Effector CD8-positive, alpha-beta T cell (primary cell): ENCODE results near the gene UBE4A.

Source experiments
- DNase-seq: peaks from one replicate; lab custom pipeline; 2025; lab: John Stamatoyannopoulos, UW

Gene UBE4A

DNA sequence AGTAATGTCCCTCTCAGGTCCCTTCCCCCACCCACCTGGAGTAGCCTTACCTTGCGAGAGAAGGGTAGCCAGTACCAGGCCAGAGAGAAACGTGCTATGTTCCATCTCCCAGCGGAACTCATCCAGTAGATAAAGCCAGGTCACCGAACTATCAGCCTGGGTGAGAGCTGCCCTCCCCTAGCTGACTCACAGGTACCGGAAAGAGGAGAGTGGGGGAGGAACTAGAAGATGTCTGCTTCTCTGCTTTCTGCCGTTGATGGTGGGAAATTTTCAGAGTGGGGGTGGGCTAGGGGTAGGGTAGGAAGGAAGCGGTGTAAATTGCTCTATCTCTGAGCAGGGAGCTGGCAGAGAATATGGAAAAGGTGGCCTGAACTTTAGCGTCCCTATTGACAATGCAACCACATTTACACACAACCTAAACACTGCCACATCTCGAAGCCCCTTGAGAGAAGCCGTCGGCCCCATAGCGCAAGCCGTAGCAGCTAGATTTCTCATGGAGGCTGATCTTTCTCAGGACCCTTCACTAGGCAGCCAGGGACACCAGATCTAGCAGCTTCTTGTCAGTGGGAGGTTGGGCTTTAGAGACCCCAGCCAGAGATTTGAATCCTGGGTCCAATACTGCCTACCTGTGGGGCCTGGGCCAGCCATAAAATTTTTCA, 16.8 kb upstream of the UBE4A start, which contains the start of gene CD3D:
CD3D (minus strand) TSS at position 203 of the 659 bp plus-strand sequence; CDS start at position 105, 98 bp downstream.
- peak; percentile 48 for DNase-seq

DNA sequence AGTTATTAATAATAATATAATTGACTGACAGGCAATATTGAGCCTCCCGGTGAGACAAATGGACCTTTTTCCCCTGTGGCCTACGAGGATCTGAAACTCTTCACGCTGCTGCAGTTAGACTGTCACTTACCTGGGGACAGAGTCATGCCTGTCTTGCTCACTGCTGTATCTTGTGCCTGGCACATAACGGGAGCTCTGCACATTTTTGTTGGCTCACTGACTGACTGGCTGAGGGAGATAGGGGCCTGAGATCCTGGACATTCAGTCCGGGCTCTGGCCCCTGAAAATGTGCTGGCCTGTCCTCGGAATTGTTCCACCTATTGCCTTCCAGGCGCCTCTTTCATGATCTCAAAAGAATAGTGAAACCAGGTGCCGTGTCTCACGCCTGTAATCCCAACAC, 16.2 kb upstream of the UBE4A start:
- no peak for DNase-seq

DNA sequence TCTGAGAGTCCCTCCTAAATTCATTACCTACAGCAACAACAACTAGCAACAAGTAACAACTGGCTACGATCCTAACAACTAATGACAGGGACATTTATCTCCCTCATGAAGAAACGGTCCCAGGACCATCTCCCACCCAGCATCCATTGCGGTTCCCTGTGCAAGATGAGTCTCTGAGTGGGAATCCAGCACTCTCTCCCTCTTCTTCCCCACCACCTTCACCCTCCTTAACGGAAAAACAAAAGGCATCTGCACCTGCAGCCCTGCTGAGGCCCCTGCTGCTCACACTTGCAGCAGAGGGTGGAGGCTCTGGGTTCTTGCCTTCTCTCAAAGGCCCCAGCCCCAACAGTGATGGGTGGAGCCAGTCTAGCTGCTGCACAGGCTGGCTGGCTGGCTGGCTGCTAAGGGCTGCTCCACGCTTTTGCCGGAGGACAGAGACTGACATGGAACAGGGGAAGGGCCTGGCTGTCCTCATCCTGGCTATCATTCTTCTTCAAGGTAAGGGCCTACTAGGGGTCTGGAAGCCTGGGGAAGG, 15.4 kb upstream of the UBE4A start, which contains the start of gene CD3G:
CD3G (plus strand) TSS at position 364 of the 535 bp plus-strand sequence; CDS start at position 444, 80 bp downstream.
- DNase-seq, result peak; percentile 47

DNA sequence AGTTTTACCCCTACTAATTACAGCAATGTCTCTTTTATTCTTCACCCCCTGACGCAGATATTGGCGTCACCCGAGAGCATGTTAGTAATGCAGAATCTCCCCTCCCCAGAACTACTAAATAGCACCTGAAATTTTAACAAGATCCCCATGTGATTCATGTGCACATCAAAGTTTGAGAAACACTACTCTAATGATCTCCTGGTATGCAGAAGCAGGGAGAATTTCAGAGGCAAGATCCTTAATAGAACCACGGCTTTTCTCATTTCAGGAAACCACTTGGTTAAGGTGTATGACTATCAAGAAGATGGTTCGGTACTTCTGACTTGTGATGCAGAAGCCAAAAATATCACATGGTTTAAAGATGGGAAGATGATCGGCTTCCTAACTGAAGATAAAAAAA, 9.9 kb upstream of the UBE4A start:
- DNase-seq, result no peak

DNA sequence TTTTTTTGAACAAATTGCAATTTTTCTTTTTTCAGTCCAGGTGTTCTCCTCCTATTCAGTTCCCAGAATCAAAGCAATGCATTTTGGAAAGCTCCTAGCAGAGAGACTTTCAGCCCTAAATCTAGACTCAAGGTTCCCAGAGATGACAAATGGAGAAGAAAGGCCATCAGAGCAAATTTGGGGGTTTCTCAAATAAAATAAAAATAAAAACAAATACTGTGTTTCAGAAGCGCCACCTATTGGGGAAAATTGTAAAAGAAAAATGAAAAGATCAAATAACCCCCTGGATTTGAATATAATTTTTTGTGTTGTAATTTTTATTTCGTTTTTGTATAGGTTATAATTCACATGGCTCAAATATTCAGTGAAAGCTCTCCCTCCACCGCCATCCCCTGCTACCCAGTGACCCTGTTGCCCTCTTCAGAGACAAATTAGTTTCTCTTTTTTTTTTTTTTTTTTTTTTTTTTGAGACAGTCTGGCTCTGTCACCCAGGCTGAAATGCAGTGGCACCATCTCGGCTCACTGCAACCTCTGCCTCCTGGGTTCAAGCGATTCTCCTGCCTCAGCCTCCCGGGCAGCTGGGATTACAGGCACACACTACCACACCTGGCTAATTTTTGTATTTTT, 6.2 kb upstream of the UBE4A start:
- no peak for DNase-seq

DNA sequence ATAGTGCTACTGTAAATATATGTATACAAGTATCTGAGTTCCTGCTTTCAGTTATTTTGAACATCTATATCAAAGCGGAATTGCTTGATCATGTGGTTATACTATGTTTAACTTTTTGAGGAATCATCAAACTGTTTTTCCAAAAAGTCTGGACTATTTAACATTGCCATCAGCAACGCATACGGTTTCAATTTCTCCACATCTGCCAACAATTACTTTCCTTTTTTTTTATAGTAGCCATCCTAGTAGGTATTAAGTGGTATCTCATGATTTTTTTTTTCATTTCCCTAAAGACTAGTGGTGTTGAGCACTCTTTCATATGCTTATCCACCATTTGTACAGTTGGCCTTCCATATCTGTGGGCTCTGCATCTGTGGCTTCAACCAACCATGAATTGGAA, 1.3 kb upstream of the UBE4A start:
- no peak for DNase-seq

DNA sequence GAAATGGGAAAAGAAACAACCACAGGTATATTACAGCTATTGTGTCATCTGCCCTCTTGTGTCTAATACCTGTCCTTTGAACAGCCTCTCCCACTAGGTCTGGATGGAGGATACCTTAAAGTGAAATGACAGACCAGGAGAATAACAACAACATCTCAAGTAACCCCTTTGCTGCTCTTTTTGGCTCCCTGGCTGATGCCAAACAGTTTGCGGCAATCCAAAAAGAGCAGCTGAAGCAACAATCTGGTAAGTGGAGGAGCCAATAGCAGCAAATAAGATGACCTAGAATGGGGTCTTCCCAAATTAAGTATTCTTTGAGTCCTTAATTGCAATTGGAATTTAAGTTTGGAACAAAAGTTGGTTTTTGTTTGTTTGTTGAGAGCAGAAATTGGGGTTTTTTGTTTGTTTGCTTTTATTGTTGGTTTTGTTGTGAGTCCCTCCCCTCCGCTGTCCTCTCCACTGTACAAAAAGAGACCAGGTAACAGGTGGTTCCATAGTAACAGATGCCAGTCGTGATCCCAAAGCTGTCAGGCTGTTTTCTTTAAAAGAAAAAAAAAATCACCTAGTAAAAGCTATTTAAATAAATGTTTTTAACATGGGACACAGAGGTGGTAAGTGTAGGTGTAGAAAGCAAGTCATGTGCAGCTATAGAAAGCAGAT, 5.7 kb downstream of the UBE4A start:
- DNase-seq, result no peak

DNA sequence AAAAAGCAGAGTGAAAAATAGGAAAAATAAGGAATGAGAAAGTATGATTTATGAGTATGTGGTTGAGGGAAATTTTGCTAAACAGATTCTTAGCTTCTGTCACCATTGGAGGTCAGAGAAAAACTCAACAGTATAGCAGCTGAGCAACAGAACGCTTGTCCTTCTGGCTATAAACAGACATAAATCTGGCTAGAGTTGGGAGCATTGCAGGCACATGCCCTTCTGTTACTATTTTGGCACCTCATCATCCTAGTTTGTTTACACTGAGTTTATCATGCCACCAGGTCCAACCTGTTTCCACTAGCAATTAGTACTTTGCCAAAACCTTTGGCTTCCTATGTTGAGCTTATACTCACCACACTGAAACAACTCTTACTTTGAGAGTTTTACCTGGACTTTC, 6.9 kb downstream of the UBE4A start:
- no peak for DNase-seq

DNA sequence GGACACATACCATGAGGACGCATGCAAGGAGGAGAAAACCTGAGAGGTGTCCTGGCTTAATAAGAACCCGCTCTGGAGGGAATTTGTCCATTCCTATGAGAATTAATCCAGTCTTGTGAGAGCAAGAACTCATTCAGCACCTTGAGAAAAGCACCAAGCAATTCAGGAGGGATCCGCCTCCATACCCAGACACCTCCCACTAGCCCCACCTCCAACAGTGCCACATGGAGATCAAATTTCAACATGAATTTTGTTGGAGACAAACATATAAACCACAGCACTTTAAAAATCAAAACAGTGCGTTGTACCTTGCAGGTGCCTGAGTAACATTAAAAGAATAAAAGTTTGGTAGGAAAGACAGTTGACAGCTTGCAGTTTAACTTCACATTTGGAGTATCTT, 11.4 kb downstream of the UBE4A start:
- DNase-seq, result no peak

DNA sequence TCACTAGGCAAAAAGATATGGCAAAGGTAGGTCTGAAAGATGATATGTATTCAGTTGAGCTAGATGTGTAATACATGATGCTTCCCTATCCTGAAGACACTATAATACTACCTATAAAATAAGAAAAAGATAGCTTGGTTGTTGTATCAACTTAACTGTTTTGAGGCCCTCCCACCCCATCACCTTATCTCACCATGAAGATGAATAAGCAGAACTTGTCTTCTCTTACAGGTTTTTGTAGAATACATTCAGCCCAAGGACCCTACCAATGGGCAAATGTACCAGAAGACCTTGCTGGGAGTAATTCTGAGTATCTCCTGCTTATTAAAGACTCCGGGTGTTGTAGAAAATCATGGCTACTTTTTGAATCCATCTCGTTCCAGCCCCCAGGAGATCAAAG, 13.9 kb downstream of the UBE4A start:
- no peak for DNase-seq

DNA sequence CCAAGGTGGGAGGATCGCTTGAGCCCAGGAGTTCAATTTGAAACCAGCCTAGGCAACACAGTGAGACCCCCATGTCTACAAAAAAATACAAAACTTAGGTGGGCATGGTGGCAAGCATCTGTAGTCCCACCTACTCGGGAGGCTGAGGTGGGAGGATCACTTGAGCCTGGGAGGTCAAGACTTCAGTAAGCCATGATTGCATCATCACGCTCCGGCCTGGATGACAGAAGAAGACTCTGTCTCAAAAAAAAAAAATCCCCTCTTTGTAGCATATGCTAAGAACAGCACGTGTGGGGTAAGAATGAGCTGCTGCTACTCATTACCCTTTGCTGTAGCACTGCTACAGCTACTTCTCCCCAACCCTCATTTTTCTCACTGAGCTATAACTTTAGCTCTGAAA, 14.5 kb downstream of the UBE4A start:
- no peak for DNase-seq

DNA sequence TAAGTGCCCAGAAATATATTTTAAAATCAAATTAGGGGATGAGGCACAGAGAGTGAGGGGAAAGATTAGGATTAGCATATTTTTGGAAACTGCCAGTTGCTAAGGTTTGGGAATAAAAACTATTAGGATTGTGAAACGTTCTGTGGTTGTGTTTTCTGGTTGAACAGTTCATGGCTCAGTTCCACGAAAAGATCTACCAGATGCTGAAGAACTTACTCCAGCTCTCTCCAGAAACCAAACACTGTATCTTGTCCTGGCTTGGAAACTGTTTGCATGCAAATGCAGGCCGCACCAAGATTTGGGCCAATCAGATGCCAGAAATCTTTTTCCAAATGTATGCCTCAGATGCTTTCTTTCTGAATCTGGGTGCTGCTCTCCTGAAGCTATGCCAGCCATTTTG, 15.3 kb downstream of the UBE4A start:
- DNase-seq, result no peak

DNA sequence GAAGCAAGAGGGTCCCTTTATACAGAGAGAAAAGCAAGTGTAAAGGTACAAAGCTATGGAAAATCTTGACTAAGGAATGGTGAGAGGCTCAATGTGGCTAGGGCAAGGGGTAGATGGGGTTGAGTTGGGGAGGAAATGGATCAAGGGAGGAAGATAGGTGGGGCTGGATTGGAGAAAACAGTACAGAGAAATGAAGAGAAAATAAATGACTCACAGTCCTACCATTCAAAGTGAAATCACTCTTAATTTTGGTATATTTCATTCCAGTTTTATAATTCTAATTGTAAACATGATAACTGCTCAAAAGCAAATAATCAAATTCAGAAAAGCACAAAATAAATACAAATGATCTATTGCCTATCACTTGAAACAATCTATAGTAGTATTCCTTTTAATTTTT, 16.6 kb downstream of the UBE4A start:
- DNase-seq, result no peak

DNA sequence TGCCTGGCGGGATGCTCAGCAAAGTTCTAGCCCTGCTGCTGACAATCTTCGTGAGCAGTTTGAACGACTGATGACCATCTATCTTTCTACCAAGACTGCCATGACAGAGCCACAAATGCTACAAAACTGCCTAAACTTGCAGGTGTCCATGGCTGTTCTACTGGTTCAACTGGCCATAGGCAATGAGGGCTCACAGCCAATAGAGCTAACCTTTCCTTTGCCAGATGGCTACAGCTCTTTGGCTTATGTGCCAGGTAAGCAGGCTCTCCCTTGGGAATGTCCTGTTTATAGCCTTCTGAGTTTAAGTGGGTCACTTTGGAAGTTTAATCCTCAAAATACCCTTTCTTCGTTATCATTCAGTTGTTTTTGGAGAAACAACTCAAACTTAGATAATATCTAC, 20.1 kb downstream of the UBE4A start:
- DNase-seq, result no peak

DNA sequence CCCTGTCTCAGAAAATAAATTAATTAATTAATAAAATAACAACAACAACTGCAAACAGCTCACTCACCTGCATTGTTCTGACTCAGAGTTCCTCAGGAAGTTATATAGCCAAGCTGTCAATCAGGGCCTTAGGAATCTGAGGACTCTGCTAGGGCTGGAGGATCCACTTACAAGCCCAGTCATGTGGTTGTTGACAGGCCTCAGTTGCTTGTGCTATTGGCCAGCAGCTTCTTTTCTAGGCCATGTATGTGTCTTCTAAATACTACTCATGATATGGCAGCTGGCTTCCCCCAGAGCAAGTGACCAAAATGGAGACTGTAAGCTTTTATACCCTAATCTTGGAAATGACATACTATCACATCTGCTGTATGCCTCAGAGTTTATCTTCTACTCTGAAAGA, 21.2 kb downstream of the UBE4A start:
- no peak for DNase-seq

DNA sequence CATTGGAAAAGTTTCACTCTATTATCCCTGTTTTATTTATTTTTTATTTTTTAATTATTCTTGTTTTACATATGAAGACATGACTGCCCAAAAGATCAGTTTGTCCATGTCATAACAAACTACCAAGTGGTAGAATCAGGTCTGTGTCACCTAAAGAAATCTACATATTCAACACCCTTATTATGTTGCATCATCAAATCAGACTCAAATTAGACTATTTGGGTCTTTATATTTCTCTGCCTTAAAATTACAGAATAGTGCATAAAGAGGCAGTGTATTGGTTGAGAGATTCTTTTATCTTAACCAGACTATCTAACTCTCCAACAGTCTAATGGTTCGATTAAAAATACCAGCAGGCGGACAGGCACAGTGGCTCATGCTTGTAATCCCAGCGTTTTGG, 23.6 kb downstream of the UBE4A start:
- no peak for DNase-seq

DNA sequence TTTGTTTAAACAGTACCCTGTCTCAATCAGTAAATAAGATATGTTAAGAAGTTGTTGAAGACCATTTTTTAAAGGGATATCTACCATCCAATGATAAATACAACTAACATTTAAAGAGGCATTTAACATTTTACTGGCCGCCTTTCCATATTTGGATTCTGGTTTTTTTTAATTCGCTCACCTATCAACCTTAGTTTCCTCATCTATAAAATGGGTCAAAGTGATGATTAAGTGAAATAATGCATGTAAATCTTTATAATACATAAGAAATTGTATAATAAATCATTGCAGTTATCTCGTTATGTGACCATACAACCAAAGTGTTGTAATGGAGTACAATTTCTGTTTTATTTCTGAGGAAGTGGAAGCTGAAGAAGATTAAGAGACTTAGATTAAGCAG, 24.3 kb downstream of the UBE4A start:
- no peak for DNase-seq

DNA sequence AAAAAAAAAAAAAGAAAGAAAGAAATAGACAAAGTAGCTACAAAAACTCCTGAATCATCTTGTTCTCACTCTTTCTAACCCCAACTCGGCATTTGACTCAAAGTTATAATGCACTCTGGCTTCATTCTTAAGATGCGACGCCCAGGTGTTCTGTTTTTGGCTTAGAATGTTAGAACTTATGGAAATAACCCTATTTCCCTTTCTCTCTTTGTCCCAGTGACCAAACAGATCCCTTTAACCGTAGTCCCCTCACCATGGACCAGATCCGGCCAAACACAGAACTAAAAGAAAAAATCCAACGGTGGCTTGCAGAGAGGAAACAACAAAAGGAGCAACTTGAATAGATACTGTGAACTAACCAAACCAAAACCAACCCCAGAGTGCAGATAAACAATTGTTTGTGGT, 36.7 kb downstream of the UBE4A start:
- DNase-seq, result no peak

DNA sequence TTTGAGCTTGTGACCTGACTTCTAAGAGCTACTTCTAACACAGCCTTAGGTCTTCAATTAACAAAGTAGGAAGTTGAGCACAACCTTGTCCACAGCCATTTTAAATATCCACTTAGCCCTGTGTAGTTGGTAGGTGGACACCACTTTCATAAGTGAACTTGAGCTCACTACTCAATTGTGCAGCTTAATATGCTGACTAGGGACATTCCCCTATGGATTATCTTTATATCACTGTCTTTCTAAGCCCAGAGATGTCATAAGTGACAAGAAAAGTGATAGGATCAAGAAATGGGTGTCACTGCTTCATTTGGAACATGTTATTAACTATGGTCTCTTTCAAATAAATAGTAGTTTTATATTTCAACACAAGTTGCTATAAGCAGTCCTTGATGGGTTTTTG, 38.0 kb downstream of the UBE4A start:
- DNase-seq, result no peak

DNA sequence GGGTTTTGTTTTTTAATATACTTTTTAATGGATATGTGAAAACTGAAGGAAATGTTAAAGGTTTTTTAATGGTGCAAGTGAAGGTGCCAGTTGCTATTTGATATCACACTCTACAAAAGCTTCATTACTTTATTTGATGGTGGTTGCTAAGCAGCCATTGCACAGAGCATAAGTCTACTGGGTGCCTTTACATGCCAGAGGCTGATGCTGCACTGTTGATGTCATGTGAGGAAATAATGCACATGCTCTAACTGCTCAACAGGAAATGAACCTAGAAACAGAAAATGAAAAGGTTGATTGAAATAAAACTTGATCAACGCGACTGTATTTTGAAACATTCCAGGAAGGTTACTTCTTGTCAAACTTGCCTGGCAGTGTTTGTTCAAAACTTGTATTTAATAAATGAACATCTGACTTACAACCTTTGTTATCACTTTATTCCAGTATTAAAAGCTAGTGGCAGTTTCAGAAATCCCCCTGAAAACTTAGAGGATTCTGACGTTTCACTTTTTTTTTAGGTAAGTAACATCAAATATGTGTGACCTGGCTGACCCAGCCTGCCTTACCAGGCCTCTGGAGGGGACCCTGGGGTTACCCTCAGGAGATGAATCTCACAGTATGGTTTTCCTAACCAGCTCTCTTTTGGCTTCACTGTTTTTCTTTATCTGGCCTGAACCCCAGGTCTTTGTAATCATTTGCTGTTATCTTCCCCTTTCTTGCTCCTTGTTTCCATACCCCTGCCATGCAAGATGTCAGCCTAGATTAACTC, 39.6 kb downstream of the UBE4A start:
- DNase-seq, result peak; percentile 41

DNA sequence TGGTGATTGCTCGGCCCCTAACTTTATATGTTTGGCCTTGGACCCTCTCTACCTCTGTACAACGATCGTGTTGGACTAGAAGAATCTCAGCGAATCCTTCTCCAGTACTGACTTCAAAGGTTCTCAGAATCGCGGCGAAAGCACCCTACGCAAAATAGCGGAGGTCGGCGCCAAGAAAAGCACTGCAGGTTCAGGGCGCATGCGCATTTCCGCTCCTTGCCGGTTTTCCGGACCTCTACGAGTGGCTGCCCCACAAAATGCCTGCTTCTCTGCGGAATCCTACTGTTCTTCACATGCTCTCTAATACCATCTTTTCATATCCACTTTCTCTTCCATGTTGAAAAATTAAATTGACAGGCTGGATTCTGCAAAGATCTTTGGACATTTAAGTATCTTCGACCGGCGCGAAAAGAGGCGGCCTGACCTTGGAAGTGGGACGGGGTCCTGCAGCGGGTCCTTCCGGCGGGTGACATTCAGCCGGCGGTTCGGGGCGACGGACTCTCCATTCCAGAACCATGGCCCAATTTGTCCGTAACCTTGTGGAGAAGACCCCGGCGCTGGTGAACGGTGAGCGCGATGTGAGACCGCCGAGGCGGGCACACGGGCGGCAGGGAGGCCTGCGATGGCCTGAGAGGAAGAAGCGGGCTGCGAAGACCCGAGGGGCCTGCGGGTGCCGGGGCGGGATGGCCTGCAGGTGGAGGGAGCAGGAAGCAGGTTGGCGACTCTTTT, 41.9 kb downstream of the UBE4A start, which contains the start of gene ATP5MG:
ATP5MG (plus strand) TSS at position 456 of the 729 bp plus-strand sequence; CDS start at position 516, 60 bp downstream.
- DNase-seq, result peak; percentile 88
